Liver (tissue), 9 donors: ENCODE results near the gene HELLS. TPM values are rescaled to one million over a fixed set of nuclear protein-coding genes. Genes with fewer than 3 reads are reported as not detected.

ENCODE experiments used
- DNase-seq: peaks from one replicate; pipeline ENCODE4 v3.0.0-alpha.2; 2017; ENCODE audit warnings: low spot score
- H3K27ac ChIP-seq, 2 donors: one replicate each; pipeline ENCODE4 v1.7.0; 2013; ENCODE audit warnings: inconsistent platforms in 2 of 2, low read length in 2 of 2, control low read depth in 1 of 2, low read depth in 1 of 2, mild to moderate bottlenecking in 1 of 2
- H3K27me3 ChIP-seq, 4 donors: one replicate each; pipeline versions ENCODE4 v1.6.1 to v1.7.0; 2013; ENCODE audit warnings: low read length in 3 of 4, inconsistent platforms in 1 of 4, mild to moderate bottlenecking in 1 of 4, moderate library complexity in 1 of 4; ENCODE audit not compliant: control insufficient read depth in 4 of 4, insufficient read depth in 4 of 4
- H3K36me3 ChIP-seq, 4 donors: one replicate each; pipeline versions ENCODE4 v1.6.1 to v1.7.0; 2013; ENCODE audit warnings: low read length in 3 of 4, mild to moderate bottlenecking in 3 of 4, low read depth in 1 of 4, moderate library complexity in 1 of 4; ENCODE audit not compliant: control insufficient read depth in 4 of 4, insufficient read depth in 3 of 4
- H3K4me1 ChIP-seq, 4 donors: one replicate each; pipeline versions ENCODE4 v1.6.1 to v1.7.0; 2013; ENCODE audit warnings: low read length in 3 of 4, mild to moderate bottlenecking in 3 of 4, moderate library complexity in 1 of 4; ENCODE audit not compliant: control insufficient read depth in 4 of 4, insufficient read depth in 4 of 4
- H3K4me3 ChIP-seq, 3 donors: one replicate each; pipeline versions ENCODE4 v1.6.1 to v1.7.0; 2013; ENCODE audit warnings: low read length in 3 of 3, control low read depth in 1 of 3, low read depth in 1 of 3, mild to moderate bottlenecking in 1 of 3
- H3K9ac ChIP-seq, 2 donors: one replicate each; pipeline ENCODE4 v1.7.0; 2013; ENCODE audit warnings: low read length in 2 of 2, mild to moderate bottlenecking in 2 of 2, moderate library complexity in 2 of 2, control low read depth in 1 of 2, low read depth in 1 of 2
- H3K9me3 ChIP-seq, 4 donors: one replicate each; pipeline versions ENCODE4 v1.6.1 to v1.7.0; 2013; ENCODE audit warnings: low read length in 3 of 4; ENCODE audit not compliant: control insufficient read depth in 4 of 4
- ATF3 ChIP-seq: IDR thresholded peaks from 2 replicates; pipeline ENCODE4 v1.6.1; 2016; ENCODE audit warnings: antibody characterized with exemption
- CTCF ChIP-seq: fragments of 150-350 bp; IDR thresholded peaks from 2 replicates; pipeline ENCODE4 v1.5.1; 2017; ENCODE audit warnings: improper control_type of control experiment, low read depth, low read length; ENCODE audit not compliant: missing input control
- EGR1 ChIP-seq, 2 donors: IDR thresholded peaks; 2 replicates each; pipeline ENCODE4 v1.6.1; 2016 to 2018; ENCODE audit warnings: antibody characterized with exemption in 2 of 2, low read depth in 2 of 2
- FOXA1 ChIP-seq: IDR thresholded peaks from 2 replicates; pipeline ENCODE4 v1.6.1; 2016; ENCODE audit warnings: antibody characterized with exemption
- FOXA2 ChIP-seq: IDR thresholded peaks from 2 replicates; pipeline ENCODE4 v1.6.1; 2016; ENCODE audit warnings: antibody characterized with exemption
- HNF4A ChIP-seq, 2 donors: conservative IDR thresholded peaks; 2 replicates each; pipeline ENCODE4 v1.6.1; 2016; ENCODE audit warnings: antibody characterized with exemption in 2 of 2, mild to moderate bottlenecking in 2 of 2
- HNF4G ChIP-seq: IDR thresholded peaks from 2 replicates; pipeline ENCODE4 v1.6.1; 2016; ENCODE audit warnings: antibody characterized with exemption
- JUND ChIP-seq, 2 donors: IDR thresholded peaks; 2 replicates each; pipeline ENCODE4 v1.6.1; 2016; ENCODE audit warnings: antibody characterized with exemption in 2 of 2
- MAX ChIP-seq: IDR thresholded peaks from 2 replicates; pipeline ENCODE4 v1.6.1; 2016; ENCODE audit warnings: antibody characterized with exemption
- NR2F2 ChIP-seq: IDR thresholded peaks from 2 replicates; pipeline ENCODE4 v1.6.1; 2016; ENCODE audit warnings: antibody characterized with exemption
- RAD21 ChIP-seq, 2 donors: IDR thresholded peaks; 2 replicates each; pipeline ENCODE4 v1.6.1; 2016; ENCODE audit warnings: antibody characterized with exemption in 2 of 2, mild to moderate bottlenecking in 2 of 2
- SP1 ChIP-seq: IDR thresholded peaks from 2 replicates; pipeline ENCODE4 v1.6.1; 2018; ENCODE audit warnings: antibody characterized with exemption, mild to moderate bottlenecking
- TAF1 ChIP-seq: conservative IDR thresholded peaks from 2 replicates; pipeline ENCODE4 v1.6.1; 2016; ENCODE audit warnings: antibody characterized with exemption, mild to moderate bottlenecking
- YY1 ChIP-seq: IDR thresholded peaks from 2 replicates; pipeline ENCODE4 v1.6.1; 2016; ENCODE audit warnings: antibody characterized with exemption, mild to moderate bottlenecking
- ZBTB33 ChIP-seq: IDR thresholded peaks from 2 replicates; pipeline ENCODE4 v1.6.1; 2016; ENCODE audit warnings: antibody characterized with exemption
- WGBS: extraction: QIAGEN DNeasy Blood & Tissue Kit; methylation state at CpG from one replicate; pipeline ENCODE4 v1.1.7; 2013; 5-methylcytosine and 5-hydroxymethylcytosine counted together
- polyA plus RNA-seq, 2 donors: library from polyadenylated mRNA; stranded (reverse) in 1 of 2; unstranded in 1 of 2; fragments of 200-250 nt in 1 of 2; fragments of >200 nt in 1 of 2; fragmentation: Nextera tagmentation in 1 of 2; extraction: Ambion mirVana in 1 of 2; gene quantifications; one replicate each; pipeline versions ENCODE4 v1.2.1 to v1.2.3, GENCODE V29; 2013 to 2015
- total RNA-seq, 2 donors: library from RNA; depleted of rRNA; stranded (reverse); fragments of >200 nt; gene quantifications; one replicate each; pipeline ENCODE4 v1.2.3, GENCODE V29; 2014
- donor health status: healthy.
- donor health status: healthy.
- donor health status: healthy.
- donor health status: healthy.
- donor health status: healthy.

Gene HELLS
- total and polyA plus RNA-seq, 4 donors: 1.2 to 56.4 (median 1.8) TPM

GRCh38 chr10:94496010-94496409 is 49.6 kb upstream of the HELLS start:
- no peaks in the 10 kb centered on the region for H3K27me3 ChIP-seq
- no peak for DNase-seq
- no peak overlapping the region for H3K9ac ChIP-seq
- H3K4me3 ChIP-seq: no peak overlapping the region
- H3K36me3 ChIP-seq: no peaks in the 10 kb centered on the region
- H3K9me3 ChIP-seq: no peaks in the 10 kb centered on the region
- H3K27ac ChIP-seq: no peak overlapping the region
- 93% methylated on average over 4 of the region's 4 CpGs for WGBS
- no peaks in the 10 kb centered on the region for H3K4me1 ChIP-seq
- TF ChIP-seq SP1 (no peak), MAX (no peak)

- H3K36me3 ChIP-seq: no peaks in the 10 kb centered on the region
- 46% methylated on average over 3 of the region's 3 CpGs for WGBS
- no peak overlapping the region for H3K4me3 ChIP-seq
Measured at GRCh38 chr10:94496646-94497045, 48.9 kb upstream of the HELLS start.

GRCh38 chr10:94500063-94500462 is 45.5 kb upstream of the HELLS start:
- peak; percentile 26 for TF ChIP-seq CTCF
- TF ChIP-seq EGR1 (IDR thresholded peaks at IDR 0.05; ENCODE audit: low read depth in 2 of 2): no peak
- TF ChIP-seq RAD21 (IDR thresholded peaks at IDR 0.05): peak; percentile 51 to 78
- Histone ChIP-seq H3K4me1 (no peaks in the 10 kb centered on the region), H3K9me3 (no peaks in the 10 kb centered on the region), H3K4me3 (no peak overlapping the region), H3K36me3 (peaks cover 0 to 2% (median 0%) of the 10 kb centered on the region in 4 donors), H3K27ac (no peak overlapping the region), H3K9ac (no peak overlapping the region), H3K27me3 (no peaks in the 10 kb centered on the region)
- no peak for DNase-seq
- 81% methylated on average over 5 of the region's 5 CpGs for WGBS

More at GRCh38 chr10:94496646-94497045, 48.9 kb upstream of the HELLS start:
- H3K27me3 ChIP-seq: no peaks in the 10 kb centered on the region
- no peak for TF ChIP-seq RAD21 (IDR thresholded peaks at IDR 0.05)
- peak; percentile 32 to 36 for TF ChIP-seq HNF4A (conservative IDR thresholded peaks at IDR 0.05)
- no peak overlapping the region for H3K9ac ChIP-seq
- DNase-seq: no peak
- no peaks in the 10 kb centered on the region for H3K9me3 ChIP-seq
- H3K27ac ChIP-seq: no peak overlapping the region
- no peaks in the 10 kb centered on the region for H3K4me1 ChIP-seq

GRCh38 chr10:94521276-94522250 is 24.0 kb upstream of the HELLS start:
- no peaks in the 10 kb centered on the region for H3K4me1 ChIP-seq
- H3K36me3 ChIP-seq: no peaks in the 10 kb centered on the region
- H3K27ac ChIP-seq: no peak overlapping the region
- no peak overlapping the region for H3K4me3 ChIP-seq
- no peaks in the 10 kb centered on the region for H3K9me3 ChIP-seq
- WGBS: 96% methylated on average over 5 of the region's 5 CpGs
- no peaks in the 10 kb centered on the region for H3K27me3 ChIP-seq
- no peak for DNase-seq
- no peak overlapping the region for H3K9ac ChIP-seq
- TF ChIP-seq FOXA1: no peak
- no peak for TF ChIP-seq TAF1
- TF ChIP-seq ATF3: no peak
- no peak for TF ChIP-seq JUND (IDR thresholded peaks at IDR 0.05)
- TF ChIP-seq FOXA2: no peak
- TF ChIP-seq HNF4A (conservative IDR thresholded peaks at IDR 0.05): no peak
- no peak for TF ChIP-seq HNF4G
- no peak for TF ChIP-seq RAD21 (IDR thresholded peaks at IDR 0.05)
- TF ChIP-seq CTCF: no peak
- TF ChIP-seq YY1: no peak
- no peak for TF ChIP-seq ZBTB33
- TF ChIP-seq NR2F2: no peak
- TF ChIP-seq SP1: no peak
- no peak for TF ChIP-seq MAX
